ENCODE data around the gene ATP4A. TPM values are rescaled to one million over a fixed set of nuclear protein-coding genes. Genes with fewer than 3 reads are reported as not detected.

The ATP4A gene
- total and polyA plus RNA-seq, 2 donors (not counting 1 experiment from before 2014, with no cell fraction given), result not detected

GRCh38 chr19:35507561-35507960 lies 55.9 kb downstream of the ATP4A start:
- Histone ChIP-seq H3K4me2 (replicated peaks; ENCODE audit: low read depth, low read length, poor library complexity, severe bottlenecking) (no peak overlapping the region), H3K9ac (ENCODE audit: low read length) (no peak overlapping the region), H3K27ac (ENCODE audit: low read length in 2 of 2) (no peak overlapping the region), H3K4me3 (ENCODE audit: control extremely low read depth in 1 of 5, extremely low read depth in 1 of 5, insufficient read depth in 1 of 5, low read depth in 2 of 5, low read length in 4 of 5) (no peak overlapping the region), H3K4me1 (ENCODE audit: control insufficient read depth in 2 of 2, insufficient read depth in 2 of 2, low read length in 2 of 2) (peaks cover 19 to 21% of the 10 kb centered on the region in 2 donors), H3K36me3 (replicated peaks in 1 of 2; ENCODE audit: control extremely low read depth in 1 of 2, control insufficient read depth in 1 of 2, extremely low read depth in 1 of 2, insufficient read depth in 2 of 2, low read length in 1 of 2) (no peaks in the 10 kb centered on the region), H3K79me2 (ENCODE audit: control insufficient read depth, insufficient read depth, low read length) (no peaks in the 10 kb centered on the region), H2AFZ (ENCODE audit: insufficient read depth, low read depth, low read length, poor library complexity, severe bottlenecking) (no peak overlapping the region), H3K27me3 (replicated peaks in 1 of 4; ENCODE audit: control extremely low read depth in 1 of 4, control insufficient read depth in 3 of 4, insufficient read depth in 4 of 4, low read length in 3 of 4) (peaks cover 0 to 61% (median 13%) of the 10 kb centered on the region in 4 experiments), H3K9me3 (ENCODE audit: control extremely low read depth in 1 of 3, control insufficient read depth in 2 of 3, insufficient read depth in 1 of 3, low read length in 2 of 3) (peaks cover 0 to 11% (median 0%) of the 10 kb centered on the region in 3 donors), H4K20me1 (ENCODE audit: control insufficient read depth, insufficient read depth, low read length, poor library complexity, severe bottlenecking) (no peaks in the 10 kb centered on the region)
- TF ChIP-seq CTCF (IDR thresholded peaks at IDR 0.05) (no peak), EZH2 (IDR thresholded peaks at IDR 0.05; ENCODE audit: borderline replicate concordance, insufficient read depth, low read depth, low read length, poor library complexity, severe bottlenecking) (no peak)
- H3K9me3 Mint-ChIP-seq (ENCODE audit: insufficient read depth), result no peaks in the 10 kb centered on the region
- CTCF ChIA-PET, result interaction anchor here (0.6 to 3.9 kb wide), 6 partner anchors 10 to 272 kb away, joined by 3 to 24 read pairs (median 8); partner anchors contain the start of gene KRTDAP
- POLR2A ChIA-PET, result no interaction called here
- DNase-seq (no peak), ATAC-seq (ENCODE audit: low read depth) (no peak)
- H3K4me1 Mint-ChIP-seq, result peaks cover 19% of the 10 kb centered on the region
- H3K27me3 Mint-ChIP-seq, result peaks cover 53% of the 10 kb centered on the region
- intact Hi-C loops (cut with micrococcal nuclease), result no loop called here
- H3K27ac Mint-ChIP-seq, result no peak overlapping the region
- H3K4me3 Mint-ChIP-seq, result no peak overlapping the region
- WGBS (ENCODE audit: insufficient coverage), result 95% methylated on average over 11 of the region's 11 CpGs

GRCh38 chr19:35506011-35506410 lies 57.4 kb downstream of the ATP4A start:
- peaks cover 0 to 6% (median 0%) of the 10 kb centered on the region in 3 donors for H3K9me3 ChIP-seq (ENCODE audit: control extremely low read depth in 1 of 3, control insufficient read depth in 2 of 3, insufficient read depth in 1 of 3, low read length in 2 of 3)
- Mint-ChIP-seq H3K9me3 (ENCODE audit: insufficient read depth) (no peaks in the 10 kb centered on the region), H3K4me3 (no peak overlapping the region), H3K27me3 (peaks cover 53% of the 10 kb centered on the region), H3K27ac (no peak overlapping the region), H3K4me1 (peaks cover 18% of the 10 kb centered on the region)
- H3K4me3 ChIP-seq (ENCODE audit: control extremely low read depth in 1 of 5, extremely low read depth in 1 of 5, insufficient read depth in 1 of 5, low read depth in 2 of 5, low read length in 4 of 5), result no peak overlapping the region
- no peak overlapping the region for H3K9ac ChIP-seq (ENCODE audit: low read length)
- TF ChIP-seq EZH2 (IDR thresholded peaks at IDR 0.05; ENCODE audit: borderline replicate concordance, insufficient read depth, low read depth, low read length, poor library complexity, severe bottlenecking) (no peak), CTCF (IDR thresholded peaks at IDR 0.05) (no peak)
- 68% methylated on average over 2 of the region's 7 CpGs for WGBS (ENCODE audit: insufficient coverage)
- no peak overlapping the region for H3K4me2 ChIP-seq (replicated peaks; ENCODE audit: low read depth, low read length, poor library complexity, severe bottlenecking)
- ChIA-PET CTCF (interaction anchor here (2.6 to 3.8 kb wide), 2 partner anchors 12 to 86 kb away, joined by 7 to 17 read pairs; no protein-coding TSS in a partner anchor), POLR2A (no interaction called here)
- H3K4me1 ChIP-seq (ENCODE audit: control insufficient read depth in 2 of 2, insufficient read depth in 2 of 2, low read length in 2 of 2), result peaks cover 18 to 20% of the 10 kb centered on the region in 2 donors
- DNase-seq, result no peak
- H3K36me3 ChIP-seq (replicated peaks in 1 of 2; ENCODE audit: control extremely low read depth in 1 of 2, control insufficient read depth in 1 of 2, extremely low read depth in 1 of 2, insufficient read depth in 2 of 2, low read length in 1 of 2), result no peaks in the 10 kb centered on the region
- intact Hi-C loops (cut with micrococcal nuclease), result no loop called here
- H3K79me2 ChIP-seq (ENCODE audit: control insufficient read depth, insufficient read depth, low read length), result no peaks in the 10 kb centered on the region
- H3K27ac ChIP-seq (ENCODE audit: low read length in 2 of 2), result no peak overlapping the region
- peaks cover 0 to 56% (median 13%) of the 10 kb centered on the region in 4 experiments for H3K27me3 ChIP-seq (replicated peaks in 1 of 4; ENCODE audit: control extremely low read depth in 1 of 4, control insufficient read depth in 3 of 4, insufficient read depth in 4 of 4, low read length in 3 of 4)
- no peak overlapping the region for H2AFZ ChIP-seq (ENCODE audit: insufficient read depth, low read depth, low read length, poor library complexity, severe bottlenecking)
- H4K20me1 ChIP-seq (ENCODE audit: control insufficient read depth, insufficient read depth, low read length, poor library complexity, severe bottlenecking), result no peaks in the 10 kb centered on the region
- ATAC-seq (ENCODE audit: low read depth), result no peak

Measured in B cell (primary cell).